T-cell (primary cell): Measurements from ENCODE around the gene ZNF587. TPM values are rescaled to one million over a fixed set of nuclear protein-coding genes. Genes with fewer than 3 reads are reported as not detected.
"Not testable (repeated sequence)": the region's sequence is repeated elsewhere in the genome, so short reads cannot be mapped to it uniquely, and the experiment has no call there.

Experiments
- ATAC-seq, 4 experiments: fragments of 200-7000 bp in 3 of 4; fragments of 150-1000 bp in 1 of 4; cut with Tn5 transposase; replicated peaks in 1 of 4; 1 replicate in 3 of 4; 2 replicates in 1 of 4; pipeline ENCODE4 v1.10.0; 2021; ENCODE audit warnings: moderate library complexity in 3 of 4, mild to moderate bottlenecking in 2 of 4, moderate number of reproducible peaks in 1 of 4
- CTCF ChIA-PET, 2 donors: fragments of 300-600 bp; sonication (Branson Sonifier 250); formaldehyde crosslinking; loops; one replicate each; lab custom pipeline; 2022; ENCODE audit warnings: antibody characterized with exemption in 2 of 2; lab: Charles Lee
- POLR2A ChIA-PET, 2 donors: fragments of 300-600 bp; sonication (Branson Sonifier 250); formaldehyde crosslinking; loops; one replicate each; lab custom pipeline; 2022; ENCODE audit warnings: antibody characterized with exemption in 2 of 2; lab: Charles Lee
- DNase-seq, 35 experiments: peaks; one replicate each; pipeline versions ENCODE4 v3.0.0 to v3.0.0-alpha.2; 2013 to 2023
- H3K27ac ChIP-seq: one replicate; pipeline ENCODE4 v1.5.1; 2013; ENCODE audit warnings: low read length
- H3K27me3 ChIP-seq, 2 experiments: replicated peaks in 1 of 2; 1 replicate in 1 of 2; 2 replicates in 1 of 2; pipeline versions ENCODE4 v1.6.1 to v1.7.0; 2013; ENCODE audit warnings: low read length in 1 of 2, mixed read lengths in 1 of 2; ENCODE audit not compliant: control insufficient read depth in 2 of 2, insufficient read depth in 2 of 2; ENCODE audit errors: extremely low read depth in 1 of 2
- H3K36me3 ChIP-seq, 2 donors: 1 replicate in 1 of 2; 2 replicates in 1 of 2; pipeline versions ENCODE4 v1.6.1 to v1.7.0; 2013; ENCODE audit warnings: low read length in 1 of 2; ENCODE audit not compliant: control insufficient read depth in 2 of 2, insufficient read depth in 1 of 2; ENCODE audit errors: extremely low read depth in 1 of 2
- H3K4me1 ChIP-seq, 2 experiments: 1 replicate in 1 of 2; 2 replicates in 1 of 2; pipeline versions ENCODE4 v1.6.1 to v1.7.0; 2013; ENCODE audit warnings: low read length in 2 of 2, mixed read lengths in 1 of 2; ENCODE audit not compliant: insufficient read depth in 2 of 2, control insufficient read depth in 1 of 2; ENCODE audit errors: extremely low read depth in 1 of 2
- H3K4me3 ChIP-seq, 2 donors: 1 replicate in 1 of 2; 2 replicates in 1 of 2; pipeline versions ENCODE4 v1.5.1 to v1.7.0; 2013; ENCODE audit warnings: mild to moderate bottlenecking in 2 of 2, low read length in 1 of 2, moderate library complexity in 1 of 2; ENCODE audit not compliant: control insufficient read depth in 1 of 2; ENCODE audit errors: extremely low read depth in 1 of 2
- H3K9me3 ChIP-seq: 2 replicates; pipeline ENCODE4 v1.7.0; 2013
- H3K27ac Mint-ChIP-seq, 2 donors: one replicate each; pipeline ENCODE4 v1.8.0; 2020 to 2021; ENCODE audit warnings: mild to moderate bottlenecking in 2 of 2, mixed read lengths in 2 of 2
- H3K27me3 Mint-ChIP-seq, 2 donors: one replicate each; pipeline ENCODE4 v1.8.0; 2021 to 2022; ENCODE audit warnings: mixed read lengths in 2 of 2
- H3K36me3 Mint-ChIP-seq: one replicate; pipeline ENCODE4 v1.8.0; 2021; ENCODE audit warnings: mixed read lengths
- H3K4me1 Mint-ChIP-seq, 3 donors: one replicate each; pipeline ENCODE4 v1.8.0; 2020 to 2022; ENCODE audit warnings: mixed read lengths in 3 of 3, mild to moderate bottlenecking in 1 of 3
- H3K4me3 Mint-ChIP-seq, 3 donors: one replicate each; pipeline ENCODE4 v1.8.0; 2020 to 2022; ENCODE audit warnings: mild to moderate bottlenecking in 3 of 3, mixed read lengths in 3 of 3, moderate library complexity in 3 of 3
- H3K9me3 Mint-ChIP-seq, 3 donors: one replicate each; pipeline ENCODE4 v1.8.0; 2020 to 2022; ENCODE audit warnings: mixed read lengths in 3 of 3
- WGBS: methylation state at CpG from one replicate; pipeline ENCODE4 v1.1.5; 2013; ENCODE audit warnings: missing lambda C conversion rate; ENCODE audit not compliant: insufficient coverage; 5-methylcytosine and 5-hydroxymethylcytosine counted together
- total RNA-seq, 35 experiments: library from RNA in 6 of 35; stranded (reverse) in 6 of 35; fragments of 120-200 nt in 1 of 35; gene quantifications; one replicate each; pipeline versions ENCODE4 v1.2.1 to v1.2.4 and lab custom pipeline; 2013 to 2026

ZNF587 gene
- total RNA-seq, 5 donors from 2014 or later (not counting 1 experiment from before 2014, with no cell fraction given): 56.6 to 60.5 (median 56.8) TPM

DNA sequence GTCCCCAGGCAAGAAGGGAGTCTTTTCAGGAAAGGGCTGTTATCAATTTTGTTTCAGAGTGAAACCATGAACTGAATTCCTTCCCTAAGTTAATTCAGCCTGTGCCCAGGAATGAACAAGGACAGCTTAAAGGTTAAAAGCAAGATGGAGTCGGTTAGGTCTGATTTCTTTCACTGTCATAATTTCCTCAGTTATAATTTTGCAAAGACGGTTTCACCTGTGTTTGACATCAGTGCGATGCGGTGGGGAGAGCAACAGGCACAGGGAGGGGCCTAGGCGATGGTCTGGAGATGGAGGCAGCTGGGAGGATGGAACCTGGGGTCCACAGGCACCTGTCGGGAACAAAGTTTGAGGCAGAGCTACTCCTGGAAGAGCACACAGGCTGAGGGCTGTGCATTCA is 29.1 kb upstream of the ZNF587 start:
- WGBS: 83% methylated on average over 5 of the region's 6 CpGs
- Mint-ChIP-seq H3K9me3 (no peaks in the 10 kb centered on the region), H3K27me3 (no peaks in the 10 kb centered on the region), H3K4me1 (peaks cover 55 to 62% (median 60%) of the 10 kb centered on the region in 3 donors), H3K27ac (peak overlapping the region; percentile 96 to 97), H3K4me3 (peak overlapping the region; percentile 96 to 98 (median 97)), H3K36me3 (peaks cover 20% of the 10 kb centered on the region)
- Histone ChIP-seq H3K27ac (peak overlapping the region; percentile 78), H3K27me3 (no peaks in the 10 kb centered on the region), H3K4me3 (peak overlapping the region in 1 of 2 donors; percentile 100), H3K36me3 (peaks cover 0 to 3% of the 10 kb centered on the region in 2 donors), H3K4me1 (peaks cover 7 to 24% of the 10 kb centered on the region in 2 experiments), H3K9me3 (no peaks in the 10 kb centered on the region)
- DNase-seq (no peak), ATAC-seq (no peak)
- ChIA-PET CTCF (interaction anchor here in 1 of 2 donors (0.8 kb wide), 1 partner anchor 85 kb away, joined by 3 read pairs; no protein-coding TSS in a partner anchor), POLR2A (no interaction called here)

DNA sequence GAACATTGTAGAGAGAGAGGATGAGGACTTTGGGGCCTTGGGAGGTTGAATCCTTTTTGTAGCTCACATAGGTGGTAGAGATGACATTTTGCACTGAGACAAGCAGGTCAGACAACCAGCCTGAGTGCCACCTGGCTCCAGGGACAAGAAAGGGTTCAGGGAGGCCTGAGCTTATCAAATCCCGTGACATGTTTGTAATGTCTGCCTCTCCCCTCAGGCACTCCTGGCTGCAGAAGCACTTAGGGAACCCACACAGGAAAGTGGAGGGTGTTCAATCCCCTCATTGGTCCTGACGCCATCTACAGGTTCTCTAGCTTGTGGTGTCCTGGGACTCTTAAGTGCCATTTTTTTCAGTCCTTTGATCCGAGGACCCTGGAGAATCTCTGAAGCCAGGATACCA is 28.6 kb upstream of the ZNF587 start:
- DNase-seq, CTCF ChIA-PET, POLR2A ChIA-PET, H3K4me3 ChIP-seq, ATAC-seq, H3K27me3 ChIP-seq, H3K36me3 ChIP-seq, H3K27me3 Mint-ChIP-seq, H3K9me3 Mint-ChIP-seq, H3K9me3 ChIP-seq: not testable (repeated sequence)
- WGBS: no CpG with 5 or more reads among the region's 3 CpGs
- Histone ChIP-seq H3K4me1 (peaks cover 7 to 24% of the 10 kb centered on the region in 2 experiments), H3K27ac (peak overlapping the region; percentile 78)
- peaks cover 58 to 60% (median 58%) of the 10 kb centered on the region in 3 donors for H3K4me1 Mint-ChIP-seq
- H3K4me3 Mint-ChIP-seq: peak overlapping the region; percentile 96 to 98 (median 97)
- H3K27ac Mint-ChIP-seq: peak overlapping the region in 1 of 2 donors; percentile 96
- H3K36me3 Mint-ChIP-seq: peaks cover 23% of the 10 kb centered on the region

DNA sequence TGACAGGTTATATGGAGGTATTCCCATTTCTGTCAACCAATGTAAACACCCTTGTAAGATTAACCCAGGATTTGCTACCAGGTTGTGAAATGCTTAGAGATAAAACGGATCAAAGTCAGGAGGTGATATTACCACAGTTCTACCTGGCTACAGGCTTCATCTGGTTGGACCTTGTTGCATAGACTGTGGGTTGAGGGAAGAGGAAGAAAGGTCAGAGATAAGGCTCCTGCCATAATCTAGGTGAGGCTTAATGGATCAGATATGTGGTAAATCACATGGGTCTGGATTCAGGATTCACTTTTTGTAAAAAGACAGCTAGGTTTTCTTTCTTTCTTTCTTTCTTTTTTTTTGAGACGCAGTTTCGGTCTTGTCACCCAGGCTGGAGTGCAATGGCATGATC is 28.2 kb upstream of the ZNF587 start:
- ChIA-PET POLR2A (interaction anchor here (0.6 kb wide), 2 partner anchors 77 to 214 kb away, joined by 3 to 5 read pairs; no protein-coding TSS in a partner anchor), CTCF (interaction anchor here in 1 of 2 donors (0.8 kb wide), 1 partner anchor 12 kb away, joined by 3 read pairs; no protein-coding TSS in a partner anchor)
- H3K27ac ChIP-seq, DNase-seq, H3K9me3 Mint-ChIP-seq, H3K9me3 ChIP-seq, H3K27me3 Mint-ChIP-seq, H3K4me3 ChIP-seq, H3K27ac Mint-ChIP-seq, ATAC-seq, H3K27me3 ChIP-seq, H3K36me3 ChIP-seq: not testable (repeated sequence)
- H3K36me3 Mint-ChIP-seq: peaks cover 26% of the 10 kb centered on the region
- peaks cover 56 to 59% (median 58%) of the 10 kb centered on the region in 3 donors for H3K4me1 Mint-ChIP-seq
- H3K4me3 Mint-ChIP-seq: peak overlapping the region in 2 of 3 donors; percentile 96 to 98
- WGBS: 100% methylated on average over 1 of the region's 3 CpGs
- H3K4me1 ChIP-seq: peaks cover 7 to 24% of the 10 kb centered on the region in 2 experiments

DNA sequence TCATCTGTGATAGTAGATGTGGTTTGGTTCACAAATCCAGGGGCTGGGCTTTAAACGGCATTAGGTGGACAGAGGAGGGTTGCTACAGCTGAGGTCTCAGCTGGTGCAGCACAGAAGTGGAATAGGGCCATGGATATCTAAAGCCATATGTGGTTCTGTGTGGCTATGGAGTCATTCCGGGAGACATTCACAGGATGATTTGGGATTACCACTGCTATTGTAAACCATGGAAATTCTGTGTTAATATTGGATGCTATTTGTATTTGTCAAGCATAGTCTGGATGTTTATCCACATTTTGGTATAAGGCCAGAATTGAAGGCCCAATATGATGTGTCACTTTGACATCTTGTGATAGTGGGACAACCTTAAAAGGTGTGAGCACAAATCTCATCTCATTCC is 26.5 kb upstream of the ZNF587 start:
- H3K27me3 ChIP-seq, ATAC-seq, H3K36me3 ChIP-seq, H3K4me3 Mint-ChIP-seq, DNase-seq, H3K27me3 Mint-ChIP-seq, H3K9me3 ChIP-seq, H3K27ac ChIP-seq, H3K4me3 ChIP-seq, POLR2A ChIA-PET, H3K9me3 Mint-ChIP-seq: not testable (repeated sequence)
- Mint-ChIP-seq H3K36me3 (peaks cover 34% of the 10 kb centered on the region), H3K4me1 (peaks cover 64 to 67% (median 65%) of the 10 kb centered on the region in 3 donors), H3K27ac (peak overlapping the region in 1 of 2 donors; percentile 21)
- WGBS: no CpG with 5 or more reads among the region's 2 CpGs
- CTCF ChIA-PET: interaction anchor here in 1 of 2 donors (0.5 kb wide), 1 partner anchor 263 kb away, joined by 3 read pairs; no protein-coding TSS in a partner anchor
- H3K4me1 ChIP-seq: peaks cover 7 to 24% of the 10 kb centered on the region in 2 experiments

DNA sequence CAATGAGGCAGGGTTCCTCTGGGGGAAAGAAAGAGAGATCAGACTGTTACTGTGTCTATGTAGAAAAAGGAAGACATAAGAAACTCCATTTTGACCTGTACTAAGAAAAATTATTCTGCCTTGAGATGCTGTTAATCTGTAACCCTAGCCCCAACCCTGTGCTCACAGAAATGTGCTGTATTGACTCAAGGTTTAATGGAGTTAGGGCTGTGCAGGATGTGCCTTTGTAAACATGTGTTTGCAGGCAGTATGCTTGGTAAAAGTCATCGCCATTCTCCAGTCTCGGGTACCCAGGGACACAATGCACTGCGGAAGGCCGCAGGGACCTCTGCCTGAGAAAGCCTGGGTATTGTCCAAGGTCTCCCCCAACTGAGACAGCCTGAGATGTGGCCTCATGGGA is 26.1 kb upstream of the ZNF587 start:
- ATAC-seq, H3K27me3 Mint-ChIP-seq, DNase-seq, POLR2A ChIA-PET, H3K36me3 ChIP-seq, CTCF ChIA-PET, H3K27me3 ChIP-seq, H3K4me3 ChIP-seq, H3K27ac ChIP-seq, H3K4me3 Mint-ChIP-seq, H3K9me3 ChIP-seq, H3K9me3 Mint-ChIP-seq, H3K27ac Mint-ChIP-seq: not testable (repeated sequence)
- WGBS: 95% methylated on average over 3 of the region's 4 CpGs
- peaks cover 34% of the 10 kb centered on the region for H3K36me3 Mint-ChIP-seq
- H3K4me1 Mint-ChIP-seq: peaks cover 60 to 64% (median 62%) of the 10 kb centered on the region in 3 donors
- peaks cover 7 to 22% of the 10 kb centered on the region in 2 experiments for H3K4me1 ChIP-seq

DNA sequence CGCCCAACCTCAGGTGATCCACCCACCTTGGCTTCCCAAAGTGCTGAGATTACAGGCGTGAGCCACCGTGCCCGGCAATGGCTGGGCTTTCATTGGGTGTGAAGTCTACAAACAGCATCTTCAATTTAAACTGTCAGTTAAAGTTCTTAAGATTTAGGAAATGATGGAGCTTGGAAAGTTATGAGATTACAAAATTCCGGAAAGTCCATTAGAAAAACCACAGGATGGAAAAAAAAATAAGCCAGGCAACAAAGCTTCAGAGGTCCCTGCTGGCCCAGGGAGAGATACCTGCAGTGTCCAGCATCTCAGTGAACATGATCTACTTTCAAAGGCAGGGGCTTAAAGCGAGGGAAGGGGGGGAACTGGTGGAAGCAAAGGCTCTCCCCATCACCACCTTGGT is 24.1 kb upstream of the ZNF587 start:
- no peak overlapping the region for H3K27ac Mint-ChIP-seq

More for the DNA sequence above, 24.1 kb upstream of the ZNF587 start:
- Mint-ChIP-seq H3K4me1 (peaks cover 61 to 65% (median 63%) of the 10 kb centered on the region in 3 donors), H3K36me3 (peaks cover 46% of the 10 kb centered on the region), H3K4me3 (no peak overlapping the region), H3K9me3 (no peaks in the 10 kb centered on the region), H3K27me3 (no peaks in the 10 kb centered on the region)
- Histone ChIP-seq H3K27ac (no peak overlapping the region), H3K9me3 (no peaks in the 10 kb centered on the region), H3K27me3 (no peaks in the 10 kb centered on the region), H3K36me3 (peaks cover 7 to 8% of the 10 kb centered on the region in 2 donors), H3K4me3 (no peak overlapping the region), H3K4me1 (peaks cover 3 to 12% of the 10 kb centered on the region in 2 experiments)
- POLR2A ChIA-PET: interaction anchor here in 1 of 2 donors (0.7 kb wide), 1 partner anchor 79 kb away, joined by 12 read pairs; no protein-coding TSS in a partner anchor
- DNase-seq (no peak), ATAC-seq (no peak)
- WGBS: no CpG with 5 or more reads among the region's 6 CpGs
- CTCF ChIA-PET: no interaction called here
